ENCODE measurements around the gene PSMD12. TPM values are rescaled to one million over a fixed set of nuclear protein-coding genes. Genes with fewer than 3 reads are reported as not detected.

PSMD12 gene
- total and polyA plus RNA-seq, 2 donors (not counting 1 experiment from before 2014, with no cell fraction given), result 21.3 to 66.2 TPM

GRCh38 chr17:67290711-67291291 lies 75.6 kb downstream of the PSMD12 start:
- TF ChIP-seq CTCF (conservative IDR thresholded peaks at IDR 0.05 in 1 of 2, IDR thresholded peaks at IDR 0.05 in 1 of 2; ENCODE audit: low read depth in 1 of 2, low read length in 2 of 2) (no peak), EZH2 (IDR thresholded peaks at IDR 0.05; ENCODE audit: low read length, missing control alignments) (no peak)
- no peak overlapping the region for H3K4me2 ChIP-seq (ENCODE audit: extremely low read depth, insufficient read depth, low read length)
- H3K79me2 ChIP-seq (ENCODE audit: control insufficient read depth, insufficient read depth, low read length), result no peaks in the 10 kb centered on the region
- peaks cover 2% of the 10 kb centered on the region for H3K4me1 ChIP-seq (ENCODE audit: control insufficient read depth, extremely low read depth, insufficient read depth, low read length)
- H3K27ac ChIP-seq (ENCODE audit: insufficient read depth, low read length), result no peak overlapping the region
- H3K4me3 ChIP-seq (replicated peaks in 1 of 4; ENCODE audit: control extremely low read depth in 1 of 4, insufficient read depth in 1 of 4, low read depth in 3 of 4, low read length in 4 of 4), result no peak overlapping the region
- no peak for DNase-seq (ENCODE audit: low read depth in 2 of 2)
- no peaks in the 10 kb centered on the region for H4K20me1 ChIP-seq (ENCODE audit: control insufficient read depth, extremely low read depth, insufficient read depth, low read length)
- no peaks in the 10 kb centered on the region for H3K36me3 ChIP-seq (ENCODE audit: control insufficient read depth, insufficient read depth, low read length)
- no peak overlapping the region for H3K9ac ChIP-seq (ENCODE audit: insufficient read depth, low read length)
- H3K9me3 ChIP-seq (ENCODE audit: control insufficient read depth, insufficient read depth, low read depth, low read length), result no peaks in the 10 kb centered on the region
- no peaks in the 10 kb centered on the region for H3K27me3 ChIP-seq (ENCODE audit: control insufficient read depth, insufficient read depth, low read length)
- no peak overlapping the region for H2AFZ ChIP-seq (ENCODE audit: low read length)

- no peaks in the 10 kb centered on the region for H3K79me2 ChIP-seq (ENCODE audit: control insufficient read depth, insufficient read depth, low read length)
- H3K9me3 ChIP-seq (ENCODE audit: control insufficient read depth, insufficient read depth, low read depth, low read length), result no peaks in the 10 kb centered on the region
- DNase-seq (ENCODE audit: low read depth in 2 of 2), result no peak
- no peak overlapping the region for H3K27ac ChIP-seq (ENCODE audit: insufficient read depth, low read length)
- H3K4me3 ChIP-seq (replicated peaks in 1 of 4; ENCODE audit: control extremely low read depth in 1 of 4, insufficient read depth in 1 of 4, low read depth in 3 of 4, low read length in 4 of 4), result no peak overlapping the region
- no peak overlapping the region for H2AFZ ChIP-seq (ENCODE audit: low read length)
- H4K20me1 ChIP-seq (ENCODE audit: control insufficient read depth, extremely low read depth, insufficient read depth, low read length), result no peaks in the 10 kb centered on the region
- H3K36me3 ChIP-seq (ENCODE audit: control insufficient read depth, insufficient read depth, low read length), result no peaks in the 10 kb centered on the region
- peaks cover 2% of the 10 kb centered on the region for H3K4me1 ChIP-seq (ENCODE audit: control insufficient read depth, extremely low read depth, insufficient read depth, low read length)
- TF ChIP-seq EZH2 (IDR thresholded peaks at IDR 0.05; ENCODE audit: low read length, missing control alignments), result no peak
- no peak for TF ChIP-seq CTCF (conservative IDR thresholded peaks at IDR 0.05 in 1 of 2, IDR thresholded peaks at IDR 0.05 in 1 of 2; ENCODE audit: low read depth in 1 of 2, low read length in 2 of 2)
- no peak overlapping the region for H3K9ac ChIP-seq (ENCODE audit: insufficient read depth, low read length)
- no peak overlapping the region for H3K4me2 ChIP-seq (ENCODE audit: extremely low read depth, insufficient read depth, low read length)
- H3K27me3 ChIP-seq (ENCODE audit: control insufficient read depth, insufficient read depth, low read length), result no peaks in the 10 kb centered on the region
Measured at GRCh38 chr17:67290244-67290643, 76.1 kb downstream of the PSMD12 start.

GRCh38 chr17:67289181-67289876 lies 77.0 kb downstream of the PSMD12 start:
- peak; percentile 64 to 88 for DNase-seq (ENCODE audit: low read depth in 2 of 2)
- Histone ChIP-seq H3K4me2 (ENCODE audit: extremely low read depth, insufficient read depth, low read length) (peak overlapping the region; percentile 52), H3K4me1 (ENCODE audit: control insufficient read depth, extremely low read depth, insufficient read depth, low read length) (peaks cover 2% of the 10 kb centered on the region), H3K4me3 (replicated peaks in 1 of 4; ENCODE audit: control extremely low read depth in 1 of 4, insufficient read depth in 1 of 4, low read depth in 3 of 4, low read length in 4 of 4) (peak overlapping the region in 2 of 4 experiments; percentile 13 to 18), H4K20me1 (ENCODE audit: control insufficient read depth, extremely low read depth, insufficient read depth, low read length) (no peaks in the 10 kb centered on the region), H3K36me3 (ENCODE audit: control insufficient read depth, insufficient read depth, low read length) (no peaks in the 10 kb centered on the region), H3K9ac (ENCODE audit: insufficient read depth, low read length) (no peak overlapping the region), H2AFZ (ENCODE audit: low read length) (peak overlapping the region; percentile 48), H3K9me3 (ENCODE audit: control insufficient read depth, insufficient read depth, low read depth, low read length) (no peaks in the 10 kb centered on the region), H3K27me3 (ENCODE audit: control insufficient read depth, insufficient read depth, low read length) (no peaks in the 10 kb centered on the region), H3K27ac (ENCODE audit: insufficient read depth, low read length) (no peak overlapping the region), H3K79me2 (ENCODE audit: control insufficient read depth, insufficient read depth, low read length) (no peaks in the 10 kb centered on the region)
- TF ChIP-seq CTCF (conservative IDR thresholded peaks at IDR 0.05 in 1 of 2, IDR thresholded peaks at IDR 0.05 in 1 of 2; ENCODE audit: low read depth in 1 of 2, low read length in 2 of 2), result no peak
- no peak for TF ChIP-seq EZH2 (IDR thresholded peaks at IDR 0.05; ENCODE audit: low read length, missing control alignments)

Other genes with a start within 250 kb of the PSMD12 start
- gene HELZ, start 121.4 kb downstream of the PSMD12 start, total RNA-seq, result 28.1 and 39.8 TPM in 2 replicates
- gene HELZ, start 121.4 kb downstream of the PSMD12 start, polyA plus RNA-seq, result 14.1 and 18.9 TPM in 2 replicates
- 4.1 and 5.8 TPM in 2 replicates for gene PITPNC1, start 10.7 kb upstream of the PSMD12 start, total RNA-seq
- gene PITPNC1, start 10.7 kb upstream of the PSMD12 start, polyA plus RNA-seq, result 7.1 and 18.1 TPM in 2 replicates

Measured in fibroblast of lung (primary cell).